HepG2 (cell line): ENCODE results near the gene FGF14. TPM values are rescaled to one million over a fixed set of nuclear protein-coding genes. Genes with fewer than 3 reads are reported as not detected.

Experiments
- ATAC-seq: fragments of 200-7000 bp; cut with Tn5 transposase; 3 replicates; pipeline ENCODE4 v1.9.1; 2020; ENCODE audit warnings: mild to moderate bottlenecking, moderate library complexity
- BruUV-seq: library from RNA; stranded (reverse); fragments of 400-500 nt; replicated peaks from 2 replicates; lab custom pipeline; 2021; lab: Mats Ljungman, UMichigan
- CTCF ChIA-PET: fragments of 300-600 bp; formaldehyde crosslinking; extraction: SDS; loops from one replicate; lab custom pipeline; 2021; ENCODE audit warnings: low total read pairs, inconsistent platforms, low intra/inter-chr PET ratio; lab: Yijun Ruan, JAX
- POLR2A ChIA-PET: fragments of 350-600 bp; sonication (Branson Sonifier 250); formaldehyde crosslinking; loops from one replicate; lab custom pipeline; 2020; ENCODE audit warnings: antibody characterized with exemption, inconsistent platforms; lab: Yijun Ruan, JAX
- DNase-seq: peaks from one replicate; pipeline ENCODE4 v3.0.0-alpha.2; 2015; ENCODE audit warnings: low spot score
- FAIRE-seq: peaks from 3 replicates; lab custom pipeline; 2011; peaks lifted over from hg19 to GRCh38; lab: Jason Lieb, UNC
- H2AFZ ChIP-seq: one replicate; pipeline ENCODE4 v1.6.1; 2011; ENCODE audit warnings: low read length, inconsistent platforms
- H3K27ac ChIP-seq: fragments of 300-600 bp; 3 replicates; pipeline ENCODE4 v1.8.0; 2011; ENCODE audit warnings: mixed run types, mild to moderate bottlenecking, mixed read lengths, low read length, inconsistent platforms; ENCODE audit not compliant: insufficient read depth; ENCODE audit errors: extremely low read length
- H3K27me3 ChIP-seq, 2 experiments: fragments of 200-600 bp in 1 of 2; 2 replicates in 1 of 2; 3 replicates in 1 of 2; pipeline versions ENCODE4 v1.6.0 to v1.8.0; 2011; ENCODE audit warnings: low read length in 2 of 2, mild to moderate bottlenecking in 2 of 2, moderate library complexity in 2 of 2, inconsistent platforms in 1 of 2; ENCODE audit not compliant: insufficient read depth in 2 of 2, control insufficient read depth in 1 of 2
- H3K36me3 ChIP-seq, 2 experiments: fragments of 200-600 bp in 1 of 2; replicated peaks in 1 of 2; 2 replicates in 1 of 2; 3 replicates in 1 of 2; pipeline versions ENCODE4 v1.5.1 to v1.8.0; 2011; ENCODE audit warnings: low read length in 2 of 2, inconsistent platforms in 1 of 2; ENCODE audit not compliant: insufficient read depth in 2 of 2, control insufficient read depth in 1 of 2
- H3K4me1 ChIP-seq: 2 replicates; pipeline ENCODE4 v1.5.1; 2012; ENCODE audit warnings: low read length, inconsistent platforms; ENCODE audit not compliant: insufficient read depth
- H3K4me2 ChIP-seq: 2 replicates; pipeline ENCODE4 v1.6.0; 2011; ENCODE audit warnings: low read depth, low read length, inconsistent platforms
- H3K4me3 ChIP-seq, 3 experiments: fragments of 200-600 bp in 1 of 3; sonication (generic), shearing (Covaris generic) in 1 of 3; replicated peaks in 1 of 3; 2 replicates each; pipeline ENCODE4 v1.5.1; 2011 to 2016; ENCODE audit warnings: low read length in 3 of 3, inconsistent platforms in 2 of 3, low read depth in 2 of 3, mild to moderate bottlenecking in 2 of 3, control low read depth in 1 of 3, mixed read lengths in 1 of 3; ENCODE audit not compliant: insufficient read depth in 1 of 3
- H3K79me2 ChIP-seq: one replicate; pipeline ENCODE4 v1.6.1; 2011; ENCODE audit warnings: low read length, inconsistent platforms; ENCODE audit not compliant: insufficient read depth
- H3K9ac ChIP-seq: 2 replicates; pipeline ENCODE4 v1.6.0; 2011; ENCODE audit warnings: mild to moderate bottlenecking, low read depth, low read length, inconsistent platforms; ENCODE audit not compliant: insufficient read depth
- H3K9me3 ChIP-seq: 2 replicates; pipeline ENCODE4 v1.5.1; 2012; ENCODE audit warnings: mild to moderate bottlenecking, low read length
- H4K20me1 ChIP-seq: 2 replicates; pipeline ENCODE4 v1.6.0; 2011; ENCODE audit warnings: inconsistent platforms, mild to moderate bottlenecking, low read length, moderate library complexity; ENCODE audit not compliant: insufficient read depth
- EEA1 ChIP-seq: sonication (generic); formaldehyde crosslinking; IDR thresholded peaks from 2 replicates; pipeline ENCODE4 v1.5.1; 2020; ENCODE audit warnings: mild to moderate bottlenecking, missing genetic modification reagents, borderline replicate concordance
- HMGXB3 ChIP-seq: sonication (generic); formaldehyde crosslinking; IDR thresholded peaks from 2 replicates; pipeline ENCODE4 v1.4.0; 2020; ENCODE audit warnings: missing genetic modification reagents, borderline replicate concordance
- ZNF160 ChIP-seq: sonication (generic); formaldehyde crosslinking; IDR thresholded peaks from 2 replicates; pipeline ENCODE4 v1.8.0; 2022; ENCODE audit warnings: mild to moderate bottlenecking, inconsistent platforms, missing genetic modification reagents
- WGBS: methylation state at CpG from one replicate; pipeline ENCODE4 v1.1.6; 2017; ENCODE audit warnings: low lambda C conversion rate; 5-methylcytosine and 5-hydroxymethylcytosine counted together
- in situ Hi-C: cut with HindIII; loops from 2 replicates; pipeline ENCODE4 v1.10.0; 2017; ENCODE audit warnings: low pct_unique_long_range_greater_than_20kb; ENCODE audit not compliant: extremely low pct_ligation_motif_present
- intact Hi-C: fragments of 100-400 bp; cut with micrococcal nuclease; formaldehyde crosslinking; loops from one replicate; pipeline ENCODE4 v1.10.0; 2022; ENCODE audit not compliant: unreplicated experiment
- polyA plus RNA-seq, 8 experiments: library from polyadenylated mRNA; depleted of rRNA in 3 of 8; stranded (reverse) in 7 of 8; unstranded in 1 of 8; fragments of >200 nt; fragmentation: Illumina TruSeq in 4 of 8; extraction: Trizol in 4 of 8; gene quantifications; 2 replicates each; pipeline versions ENCODE4 v1.2.1 to v1.2.3, GENCODE V29; 2011 to 2016; ENCODE audit warnings: low read depth in 4 of 8, missing spikeins in 1 of 8, mixed read lengths in 1 of 8; ENCODE audit not compliant: insufficient read depth in 1 of 8
- total RNA-seq, 5 experiments: library from RNA; depleted of rRNA; stranded (reverse); fragments of >200 nt; fragmentation: Illumina TruSeq; extraction: Trizol; gene quantifications; 2 replicates each; pipeline ENCODE4 v1.2.3, GENCODE V29; 2016; ENCODE audit warnings: low read depth in 1 of 5
- TF ChIP-seq, protein P1 (sequence below): sonication (generic); formaldehyde crosslinking; IDR thresholded peaks from 2 replicates; pipeline ENCODE4 v1.4.0; 2020; ENCODE audit warnings: mild to moderate bottlenecking, missing genetic modification reagents
- TF ChIP-seq, protein P2 (sequence below): sonication (generic); formaldehyde crosslinking; IDR thresholded peaks from 2 replicates; pipeline ENCODE4 v1.5.0; 2020; ENCODE audit warnings: mild to moderate bottlenecking, missing genetic modification reagents

FGF14 gene
- total and polyA plus RNA-seq, 2 of the 13 experiments (the other 11 are each of a cell fraction or from before 2014, with no cell fraction given) = not detected

DNA sequence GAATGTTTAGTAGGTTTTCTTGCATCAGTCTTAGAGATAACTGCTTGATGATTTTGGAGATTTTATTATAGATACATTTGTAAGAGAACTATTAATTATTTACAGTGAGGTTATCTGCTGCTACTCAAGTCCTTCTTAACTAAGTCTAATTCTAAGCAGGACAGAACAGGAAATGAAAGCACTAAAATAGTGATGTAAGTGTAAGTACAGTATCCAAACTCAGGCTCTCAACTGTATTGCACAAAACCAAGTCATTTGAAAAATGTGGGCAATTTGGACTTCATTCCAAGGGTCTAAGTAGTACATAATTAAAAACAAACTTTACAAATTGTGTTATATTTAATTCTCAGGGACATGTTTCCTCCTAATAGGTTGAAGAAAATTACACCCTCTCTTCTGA lies 532.3 kb downstream of the FGF14 start (continued):
- TF ChIP-seq, protein P1, sequence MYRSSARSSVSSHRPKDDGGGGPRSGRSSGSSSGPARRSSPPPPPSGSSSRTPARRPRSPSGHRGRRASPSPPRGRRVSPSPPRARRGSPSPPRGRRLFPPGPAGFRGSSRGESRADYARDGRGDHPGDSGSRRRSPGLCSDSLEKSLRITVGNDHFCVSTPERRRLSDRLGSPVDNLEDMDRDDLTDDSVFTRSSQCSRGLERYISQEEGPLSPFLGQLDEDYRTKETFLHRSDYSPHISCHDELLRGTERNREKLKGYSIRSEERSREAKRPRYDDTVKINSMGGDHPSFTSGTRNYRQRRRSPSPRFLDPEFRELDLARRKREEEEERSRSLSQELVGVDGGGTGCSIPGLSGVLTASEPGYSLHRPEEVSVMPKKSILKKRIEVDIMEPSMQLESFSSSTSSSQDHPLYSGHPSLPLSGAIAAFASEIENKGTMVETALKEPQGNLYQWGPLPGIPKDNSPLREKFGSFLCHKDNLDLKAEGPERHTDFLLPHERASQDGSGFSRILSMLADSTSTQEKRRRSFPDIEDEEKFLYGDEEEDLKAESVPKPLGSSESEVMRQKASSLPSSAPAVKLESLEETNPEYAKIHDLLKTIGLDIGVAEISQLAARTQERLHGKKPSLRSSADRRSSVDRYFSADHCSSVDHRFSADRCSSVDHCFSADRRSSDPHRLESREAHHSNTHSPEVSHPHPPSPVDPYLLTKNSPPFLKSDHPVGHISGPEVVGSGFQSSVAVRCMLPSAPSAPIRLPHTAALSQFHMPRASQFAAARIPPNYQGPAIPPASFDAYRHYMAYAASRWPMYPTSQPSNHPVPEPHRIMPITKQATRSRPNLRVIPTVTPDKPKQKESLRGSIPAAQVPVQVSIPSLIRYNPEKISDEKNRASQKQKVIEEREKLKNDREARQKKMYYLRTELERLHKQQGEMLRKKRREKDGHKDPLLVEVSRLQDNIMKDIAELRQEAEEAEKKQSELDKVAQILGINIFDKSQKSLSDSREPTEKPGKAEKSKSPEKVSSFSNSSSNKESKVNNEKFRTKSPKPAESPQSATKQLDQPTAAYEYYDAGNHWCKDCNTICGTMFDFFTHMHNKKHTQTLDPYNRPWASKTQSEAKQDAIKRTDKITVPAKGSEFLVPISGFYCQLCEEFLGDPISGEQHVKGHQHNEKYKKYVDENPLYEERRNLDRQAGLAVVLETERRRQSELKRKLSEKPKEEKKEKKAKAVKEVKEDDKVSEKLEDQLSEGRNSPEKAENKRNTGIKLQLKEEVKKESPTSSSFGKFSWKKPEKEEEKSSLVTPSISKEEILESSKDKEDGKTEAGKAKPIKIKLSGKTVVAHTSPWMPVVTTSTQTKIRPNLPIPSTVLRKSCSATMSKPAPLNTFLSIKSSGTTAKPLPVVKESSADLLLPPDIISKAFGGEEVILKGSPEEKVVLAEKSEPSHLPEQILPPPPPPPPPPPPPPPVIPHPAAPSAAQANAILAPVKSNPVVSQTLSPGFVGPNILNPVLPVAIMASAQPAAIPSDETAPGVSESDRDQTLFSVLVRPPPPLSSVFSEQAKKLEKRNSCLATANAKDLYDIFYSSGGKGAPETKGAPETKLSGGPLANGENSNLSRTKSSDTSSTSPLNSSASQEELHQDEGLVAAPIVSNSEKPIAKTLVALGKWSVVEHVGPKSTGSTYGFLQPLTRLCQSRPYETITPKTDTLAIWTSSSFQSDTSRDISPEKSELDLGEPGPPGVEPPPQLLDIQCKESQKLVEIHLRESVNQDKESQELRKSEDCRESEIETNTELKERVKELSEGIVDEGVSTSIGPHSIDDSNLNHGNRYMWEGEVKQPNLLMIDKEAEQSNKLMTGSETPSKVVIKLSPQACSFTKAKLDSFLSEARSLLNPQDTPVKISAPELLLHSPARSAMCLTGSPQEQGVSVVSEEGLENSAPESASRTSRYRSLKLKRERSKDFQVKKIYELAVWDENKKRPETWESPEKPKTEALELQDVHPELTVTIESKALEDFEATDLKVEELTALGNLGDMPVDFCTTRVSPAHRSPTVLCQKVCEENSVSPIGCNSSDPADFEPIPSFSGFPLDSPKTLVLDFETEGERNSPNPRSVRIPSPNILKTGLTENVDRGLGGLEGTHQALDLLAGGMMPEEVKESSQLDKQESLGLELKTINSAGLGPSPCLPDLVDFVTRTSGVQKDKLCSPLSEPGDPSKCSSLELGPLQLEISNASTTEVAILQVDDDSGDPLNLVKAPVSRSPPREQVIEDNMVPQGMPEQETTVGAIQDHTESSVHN (CRISPR knock-in tag) = no peak
- TF ChIP-seq ZNF160 = no peak

- POLR2A ChIA-PET = no interaction called here
- Histone ChIP-seq H3K4me3 (no peak overlapping the region), H3K36me3 (no peaks in the 10 kb centered on the region), H3K4me1 (no peaks in the 10 kb centered on the region), H2AFZ (no peak overlapping the region), H3K4me2 (no peak overlapping the region), H3K27me3 (no peaks in the 10 kb centered on the region), H3K27ac (no peak overlapping the region), H3K79me2 (no peaks in the 10 kb centered on the region), H4K20me1 (no peaks in the 10 kb centered on the region), H3K9ac (no peak overlapping the region), H3K9me3 (no peaks in the 10 kb centered on the region)
- FAIRE-seq (no peak), ATAC-seq (no peak), DNase-seq (no peak)
- WGBS = 12% methylated on average over 12 of the region's 12 CpGs
- in situ Hi-C loops = no loop called here
- no TSS peak for BruUV-seq
- intact Hi-C loops = loop anchor here (5.0 kb wide), 1 partner anchor 627 kb away; no protein-coding TSS in a partner anchor
- CTCF ChIA-PET = no interaction called here
- TF ChIP-seq, protein P2, sequence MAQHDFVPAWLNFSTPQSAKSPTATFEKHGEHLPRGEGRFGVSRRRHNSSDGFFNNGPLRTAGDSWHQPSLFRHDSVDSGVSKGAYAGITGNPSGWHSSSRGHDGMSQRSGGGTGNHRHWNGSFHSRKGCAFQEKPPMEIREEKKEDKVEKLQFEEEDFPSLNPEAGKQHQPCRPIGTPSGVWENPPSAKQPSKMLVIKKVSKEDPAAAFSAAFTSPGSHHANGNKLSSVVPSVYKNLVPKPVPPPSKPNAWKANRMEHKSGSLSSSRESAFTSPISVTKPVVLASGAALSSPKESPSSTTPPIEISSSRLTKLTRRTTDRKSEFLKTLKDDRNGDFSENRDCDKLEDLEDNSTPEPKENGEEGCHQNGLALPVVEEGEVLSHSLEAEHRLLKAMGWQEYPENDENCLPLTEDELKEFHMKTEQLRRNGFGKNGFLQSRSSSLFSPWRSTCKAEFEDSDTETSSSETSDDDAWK (CRISPR knock-in tag) = no peak
- TF ChIP-seq EEA1 (CRISPR knock-in tag) (no peak), HMGXB3 (CRISPR knock-in tag) (no peak)
These were observed 533.0 kb downstream of the FGF14 start for GRCh38 chr13:101868585-101869469.
